Measurements from ENCODE around the gene ADGRF4. TPM values are rescaled to one million over a fixed set of nuclear protein-coding genes. Genes with fewer than 3 reads are reported as not detected.

ADGRF4 gene
- total and polyA plus RNA-seq, 2 of the 8 experiments (the other 6 are each of a cell fraction or from before 2014, with no cell fraction given), result 0.02 TPM; not detected in 1

GRCh38 chr6:47743744-47744143 lies 45.4 kb downstream of the ADGRF4 start (continued):
- TF ChIP-seq BRCA1 (IDR thresholded peaks at IDR 0.05; ENCODE audit: low read depth, low read length), result no peak
- no peak for TF ChIP-seq POLR2A (IDR thresholded peaks at IDR 0.05; ENCODE audit: control extremely low read depth in 1 of 2, low read depth in 2 of 2, low read length in 2 of 2)
- no peak for TF ChIP-seq SIN3A (conservative IDR thresholded peaks at IDR 0.05 in 1 of 2, IDR thresholded peaks at IDR 0.05 in 1 of 2; ENCODE audit: low read depth in 1 of 2, low read length in 2 of 2)
- TF ChIP-seq RFX5 (IDR thresholded peaks at IDR 0.05; ENCODE audit: borderline replicate concordance, low read depth, low read length), result no peak
- no peak for TF ChIP-seq CHD7 (IDR thresholded peaks at IDR 0.05; ENCODE audit: insufficient replicate concordance, low read length)

Measured in H1 (cell line).